HG02938 (cell line): ENCODE data around the gene TMX2.

ENCODE experiments used
- ATAC-seq: cut with Tn5 transposase; IDR thresholded peaks from one replicate; pipeline ENCODE4 v1.9.1; 2021; ENCODE audit warnings: mild to moderate bottlenecking, moderate library complexity; ENCODE audit not compliant: unreplicated experiment

Gene TMX2

GRCh38 chr11:57763568-57763967, 51.2 kb downstream of the TMX2 start:
- no peak for ATAC-seq

DNA sequence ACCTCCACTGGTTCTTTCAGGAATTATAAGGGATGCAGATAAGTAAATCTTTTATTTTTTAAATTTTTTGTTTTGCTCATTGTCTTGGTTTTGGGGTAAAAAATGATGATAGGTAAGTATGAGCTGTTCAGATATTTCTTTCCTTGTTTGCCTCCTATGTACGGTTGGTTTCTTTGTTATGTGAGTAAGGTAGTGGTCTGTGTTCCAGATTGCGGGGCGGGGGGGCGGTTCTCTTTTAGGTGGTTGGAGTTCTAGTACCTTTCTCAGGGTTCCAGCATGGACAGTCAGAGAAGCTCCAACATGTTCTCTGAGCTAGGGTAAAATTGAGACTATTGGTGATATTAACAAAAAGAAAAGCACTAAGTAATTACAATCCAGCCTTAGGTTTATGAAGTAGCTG, 51.6 kb downstream of the TMX2 start:
- ATAC-seq, result no peak

DNA sequence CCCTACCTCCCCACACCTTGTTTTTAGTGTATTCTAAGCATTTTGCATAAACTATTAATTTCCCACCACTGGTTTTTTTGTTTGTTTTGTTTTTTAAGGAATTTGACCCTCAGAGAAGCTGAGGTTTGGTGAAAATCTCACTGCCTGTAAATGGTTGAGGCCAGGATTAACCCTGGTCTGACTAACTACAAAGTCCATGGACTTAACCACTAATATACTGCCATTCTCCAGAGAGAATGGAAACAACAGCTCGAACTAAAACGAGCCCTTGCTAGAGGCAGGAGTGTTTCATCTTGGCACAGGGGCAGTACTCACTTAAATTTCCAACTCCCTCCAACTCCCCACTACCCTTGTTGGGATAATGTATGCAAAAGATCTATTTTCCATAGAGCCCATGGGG, 52.2 kb downstream of the TMX2 start:
- no peak for ATAC-seq

GRCh38 chr11:57764972-57765371, 52.6 kb downstream of the TMX2 start:
- ATAC-seq, result no peak

DNA sequence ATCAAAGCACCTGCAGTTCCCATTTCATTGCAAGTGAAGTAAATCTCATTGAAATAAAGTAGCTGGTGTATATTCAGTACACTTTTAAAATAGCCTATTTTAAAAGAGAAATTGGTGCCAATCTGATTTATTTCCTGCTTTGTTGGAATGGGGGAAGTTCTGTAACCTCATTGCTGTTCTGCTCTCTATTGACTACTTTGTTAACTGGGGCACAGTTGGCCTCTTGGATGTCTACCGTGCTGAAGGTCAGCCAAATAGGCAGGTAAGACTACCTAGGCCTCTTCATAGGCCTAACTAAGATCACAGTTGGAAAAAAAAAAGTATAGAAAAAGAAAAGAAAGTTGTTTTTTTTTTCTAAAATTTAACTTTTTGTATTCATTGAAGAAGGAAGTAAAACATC, 58.4 kb downstream of the TMX2 start:
- ATAC-seq, result no peak

GRCh38 chr11:57771365-57771764, 59.0 kb downstream of the TMX2 start:
- no peak for ATAC-seq

DNA sequence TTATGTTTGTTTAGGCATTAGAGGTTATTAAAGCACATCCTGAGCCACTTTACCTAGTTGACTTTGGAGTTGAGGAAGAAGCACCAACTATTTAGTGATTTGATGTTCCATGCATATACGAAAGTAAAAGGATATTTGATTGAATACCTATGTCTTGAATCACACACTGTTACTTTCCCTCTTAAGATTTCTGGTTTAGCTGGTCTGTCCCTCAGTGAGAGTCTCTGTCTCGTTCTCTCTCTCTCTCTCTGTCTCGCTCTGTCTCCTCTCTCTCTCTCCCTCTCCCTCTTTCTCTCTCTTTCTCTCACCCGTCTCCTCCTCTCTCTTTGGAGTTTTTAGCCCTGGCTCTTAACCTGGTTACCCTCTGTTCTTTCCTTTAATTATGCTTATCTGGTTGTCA, 60.2 kb downstream of the TMX2 start:
- ATAC-seq, result no peak

- no peak for ATAC-seq
Observed at GRCh38 chr11:57773026-57773598, 60.7 kb downstream of the TMX2 start.

DNA sequence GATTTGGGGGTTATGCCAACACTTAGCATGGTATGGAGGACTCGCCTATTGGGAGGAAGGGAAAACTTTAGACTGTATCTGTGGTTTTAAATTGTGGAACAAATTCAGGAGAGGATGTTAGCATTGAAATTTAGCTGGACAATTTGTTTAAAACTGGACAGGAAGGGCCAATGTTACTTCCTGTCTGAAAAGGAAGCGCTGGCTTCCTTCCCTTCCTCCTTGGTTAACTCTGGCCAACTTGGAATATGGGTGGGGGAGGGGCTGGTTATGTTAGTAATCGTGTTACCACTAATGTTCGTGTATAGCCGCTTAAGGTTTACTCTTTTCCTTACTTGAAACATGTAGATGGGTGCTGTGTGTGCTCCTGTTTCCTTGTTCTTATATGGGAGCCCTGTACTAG, 63.1 kb downstream of the TMX2 start:
- ATAC-seq, result no peak

- ATAC-seq, result no peak
Observed at GRCh38 chr11:57776031-57776521, 63.7 kb downstream of the TMX2 start.

- ATAC-seq, result no peak
Observed at GRCh38 chr11:57776577-57777210, 64.3 kb downstream of the TMX2 start.

- ATAC-seq, result no peak
Observed at GRCh38 chr11:57777969-57778317, 65.5 kb downstream of the TMX2 start.

GRCh38 chr11:57778318-57779037, 66.1 kb downstream of the TMX2 start:
- no peak for ATAC-seq

GRCh38 chr11:57779276-57779675, 66.9 kb downstream of the TMX2 start:
- no peak for ATAC-seq

DNA sequence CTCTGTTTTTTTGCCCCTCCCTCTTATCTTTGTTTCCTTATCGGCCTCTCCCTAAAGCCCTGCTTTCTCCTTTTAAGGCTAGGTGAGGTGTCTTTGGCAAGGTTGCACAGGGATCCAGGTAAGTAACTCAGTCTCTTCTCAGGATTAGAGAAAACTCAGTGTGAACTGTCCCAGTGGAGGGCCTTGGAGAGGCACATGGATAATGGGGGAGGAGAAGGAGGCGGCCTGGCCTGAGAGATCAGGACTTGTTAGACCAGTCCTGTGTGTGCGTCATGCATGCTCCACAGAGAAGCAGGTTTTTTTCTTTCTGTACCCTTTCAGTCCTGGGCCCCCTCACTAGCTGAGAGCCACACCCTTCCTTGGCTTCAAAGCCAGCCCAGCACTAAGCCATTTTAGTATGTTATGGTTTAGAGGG, 69.1 kb downstream of the TMX2 start:
- ATAC-seq, result no peak

- no peak for ATAC-seq
Observed at GRCh38 chr11:57785072-57785471, 72.7 kb downstream of the TMX2 start.

- no peak for ATAC-seq
Observed at GRCh38 chr11:57786436-57786835, 74.0 kb downstream of the TMX2 start.

DNA sequence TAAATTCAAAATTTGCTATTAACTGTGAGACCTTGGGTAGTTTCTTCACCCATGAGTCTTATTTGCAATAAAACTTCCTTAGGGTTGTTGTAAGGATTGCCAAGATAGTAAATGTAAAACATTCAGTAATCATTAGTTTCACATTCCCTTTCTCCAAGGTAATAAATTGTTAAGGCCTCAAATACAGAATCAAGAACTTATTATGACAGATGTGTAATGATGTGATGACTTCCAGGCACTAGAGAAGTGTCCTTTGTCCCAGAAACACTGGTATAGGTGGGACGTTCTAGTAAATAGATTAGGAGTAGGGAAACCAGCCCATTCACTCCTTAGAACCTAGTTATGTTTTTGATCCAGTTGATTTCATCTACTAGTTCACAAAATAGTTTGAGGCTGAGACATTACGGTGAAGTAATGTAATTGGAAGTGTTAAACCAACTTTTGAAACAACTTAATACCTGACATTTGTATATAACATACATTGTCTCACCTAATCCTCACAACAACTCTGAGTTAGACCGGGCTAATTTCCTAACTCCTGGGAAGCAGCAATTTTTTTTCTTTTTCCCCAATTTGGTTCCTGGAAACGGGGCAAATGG, 74.7 kb downstream of the TMX2 start:
- no peak for ATAC-seq

DNA sequence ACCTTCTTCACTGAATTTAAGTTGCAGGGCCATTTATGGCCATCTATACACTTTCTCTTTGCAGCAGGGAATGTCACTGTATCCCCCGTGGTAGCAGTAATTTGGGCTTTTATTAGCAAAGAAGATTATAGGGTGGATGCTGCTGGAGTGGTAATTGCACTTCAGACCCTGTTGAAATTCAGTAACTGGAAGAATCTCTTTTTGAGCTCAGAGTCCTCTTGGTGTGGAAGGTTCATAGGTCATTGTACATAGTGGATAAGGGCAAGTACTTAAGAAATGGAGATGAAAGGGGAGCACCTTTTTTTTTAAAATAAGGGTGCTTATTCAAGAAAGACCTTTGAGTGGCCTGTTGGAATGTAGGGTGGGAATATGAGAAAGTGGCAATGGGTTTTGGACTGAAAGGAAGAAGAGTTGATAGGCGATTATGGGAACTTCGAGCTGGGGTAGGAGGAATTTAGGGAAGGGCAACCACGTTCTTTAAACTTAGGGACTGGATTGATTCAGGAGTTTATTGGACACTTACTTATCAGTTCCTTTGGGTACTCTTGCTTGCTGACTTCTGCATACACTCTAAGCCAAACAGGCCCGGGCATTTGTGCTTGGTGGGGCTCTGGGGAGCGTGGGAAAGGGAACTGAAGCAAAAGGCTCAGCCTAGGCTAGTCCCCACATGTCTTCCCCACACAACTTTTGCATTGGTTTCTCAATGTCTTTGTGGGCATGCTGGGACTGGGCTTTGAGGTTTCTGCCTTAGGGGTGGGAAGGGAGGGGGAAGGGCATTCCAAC, 75.7 kb downstream of the TMX2 start:
- ATAC-seq, result no peak

DNA sequence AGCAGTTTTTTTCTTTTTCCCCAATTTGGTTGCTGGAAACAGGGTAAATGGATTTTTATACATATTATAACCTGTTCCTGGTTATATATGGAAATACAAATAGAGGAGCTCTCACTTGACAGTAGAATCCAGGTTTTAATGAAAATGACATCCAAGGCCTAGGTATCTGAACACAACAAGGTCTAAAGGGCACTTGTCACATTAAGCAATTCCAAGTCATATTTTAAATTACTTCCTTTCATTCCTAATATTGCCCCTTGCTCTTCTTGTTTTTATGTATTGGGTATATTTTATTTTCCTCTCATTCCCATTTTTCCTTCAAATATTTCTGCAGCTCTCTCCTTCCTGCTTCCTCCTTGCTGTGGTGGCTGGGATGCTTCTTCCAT, 76.3 kb downstream of the TMX2 start:
- no peak for ATAC-seq
